HG03139 (cell line): Measurements from ENCODE around the gene CRYM.
A peak's percentile ranks its signal among the peaks of the same experiment; 100 is the strongest.
"Not testable (repeated sequence)": the region's sequence is repeated elsewhere in the genome, so short reads cannot be mapped to it uniquely, and the experiment has no call there.

Experiments used
- ATAC-seq: cut with Tn5 transposase; IDR thresholded peaks from one replicate; pipeline ENCODE4 v1.9.1; 2021; ENCODE audit not compliant: unreplicated experiment

The CRYM gene

GRCh38 chr16:21277927-21278706, at the start of gene CRYM:
Gene CRYM, minus strand, starts transcription at chr16:21278290. Its CDS starts 39 bp downstream, at chr16:21278251.
- no peak for ATAC-seq

GRCh38 chr16:21327046-21327445, 49.0 kb upstream of the CRYM start:
- ATAC-seq, result no peak

DNA sequence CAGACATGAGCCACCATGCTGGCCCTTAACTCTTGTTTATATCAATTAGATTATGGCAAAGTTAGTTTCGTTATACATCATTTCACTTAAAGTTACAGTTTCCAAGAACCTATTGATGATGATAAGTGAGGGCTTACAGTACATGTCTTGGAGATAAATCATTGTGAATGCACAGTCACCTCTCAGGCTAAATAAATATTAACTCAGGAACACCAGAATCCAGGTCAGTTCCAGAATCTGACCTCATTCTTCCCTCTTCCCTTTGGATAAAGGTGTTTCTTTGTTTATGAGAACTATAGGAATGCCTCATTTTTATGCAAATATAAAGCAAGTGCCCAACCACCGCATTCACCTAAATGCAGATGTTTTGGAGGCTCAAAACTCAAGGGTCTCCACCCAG, 48.4 kb upstream of the CRYM start:
- no peak for ATAC-seq

- no peak for ATAC-seq
These were observed 46.2 kb upstream of the CRYM start for GRCh38 chr16:21324267-21324666.

GRCh38 chr16:21322251-21322650, 44.2 kb upstream of the CRYM start:
- not testable (repeated sequence) for ATAC-seq

- ATAC-seq, result no peak
These were observed 43.6 kb upstream of the CRYM start for GRCh38 chr16:21321736-21322135.

DNA sequence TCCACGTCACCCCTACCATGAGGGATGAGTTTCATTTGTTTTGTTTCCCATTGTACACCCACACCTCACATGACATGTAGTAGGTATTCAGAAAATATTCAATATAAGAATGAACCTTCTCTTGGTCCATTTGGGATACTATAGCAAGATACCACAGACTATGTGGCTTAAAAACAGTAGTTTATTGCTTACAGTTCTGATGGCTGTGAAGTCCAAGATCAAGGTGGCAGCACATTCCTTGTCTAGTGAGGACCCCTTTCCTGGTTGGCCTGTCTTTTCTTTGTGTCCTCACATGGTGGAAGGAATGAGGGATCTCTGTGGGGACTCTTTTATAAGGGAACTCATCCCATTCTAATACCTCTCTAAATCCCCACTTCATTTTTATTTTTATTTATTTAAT, 36.2 kb upstream of the CRYM start:
- no peak for ATAC-seq

DNA sequence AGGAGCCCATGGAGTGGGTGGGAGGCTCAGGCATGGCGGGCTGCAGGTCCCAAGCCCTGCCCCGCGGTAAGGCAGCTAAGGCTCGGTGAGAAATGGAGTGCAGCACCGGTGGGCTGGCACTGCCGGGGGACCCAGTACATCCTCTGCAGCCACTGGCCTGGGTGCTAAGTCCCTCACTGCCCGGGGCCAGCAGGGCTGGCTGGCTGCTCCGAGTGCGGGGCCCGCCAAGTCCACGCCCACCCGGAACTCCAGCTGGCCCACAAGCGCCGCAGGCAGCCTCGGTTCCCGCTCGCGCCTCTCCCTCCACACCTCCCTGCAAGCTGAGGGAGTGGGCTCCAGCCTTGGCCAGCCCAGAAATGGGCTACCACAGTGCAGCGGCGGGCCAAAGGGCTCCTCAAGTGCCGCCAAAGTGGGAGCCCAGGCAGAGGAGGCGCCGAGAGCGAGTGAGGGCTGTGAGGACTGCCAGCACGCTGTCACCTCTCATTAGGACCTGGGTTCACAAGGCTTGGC, 34.8 kb upstream of the CRYM start:
- not testable (repeated sequence) for ATAC-seq

GRCh38 chr16:21312046-21312445, 34.0 kb upstream of the CRYM start:
- not testable (repeated sequence) for ATAC-seq

- not testable (repeated sequence) for ATAC-seq
These were observed 28.6 kb upstream of the CRYM start for GRCh38 chr16:21306712-21307111.

DNA sequence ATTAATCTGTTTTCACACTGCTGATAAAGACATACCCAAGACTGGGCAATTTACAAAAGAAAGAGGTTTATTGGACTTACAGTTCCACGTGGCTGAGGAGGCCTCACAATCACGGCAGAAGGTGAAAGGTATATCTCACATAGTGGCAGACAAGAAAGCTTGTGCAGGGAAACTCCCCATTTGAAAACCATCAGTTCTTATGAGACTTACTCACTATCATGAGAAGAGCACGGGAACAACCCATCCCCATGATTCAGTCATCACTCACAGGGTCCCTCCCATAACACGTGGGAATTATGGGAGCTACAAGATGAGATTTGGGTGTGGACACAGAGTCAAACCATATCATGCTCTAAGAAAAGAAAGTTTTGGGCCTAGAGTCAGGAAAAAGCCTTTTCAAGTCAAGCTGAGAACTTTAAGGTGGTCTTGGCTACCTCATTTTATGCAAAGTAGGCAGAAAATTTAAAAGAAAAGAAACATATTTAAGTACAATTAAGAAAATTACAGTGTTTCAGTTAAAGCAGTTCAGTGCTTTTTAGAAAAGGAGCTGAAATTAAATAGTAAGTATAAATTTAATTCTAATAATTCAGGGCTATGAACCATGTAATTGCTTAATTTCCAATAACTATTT, 24.9 kb upstream of the CRYM start:
- no peak for ATAC-seq

GRCh38 chr16:21302454-21302853, 24.4 kb upstream of the CRYM start:
- no peak for ATAC-seq

GRCh38 chr16:21301895-21302291, 23.8 kb upstream of the CRYM start:
- ATAC-seq, result no peak

DNA sequence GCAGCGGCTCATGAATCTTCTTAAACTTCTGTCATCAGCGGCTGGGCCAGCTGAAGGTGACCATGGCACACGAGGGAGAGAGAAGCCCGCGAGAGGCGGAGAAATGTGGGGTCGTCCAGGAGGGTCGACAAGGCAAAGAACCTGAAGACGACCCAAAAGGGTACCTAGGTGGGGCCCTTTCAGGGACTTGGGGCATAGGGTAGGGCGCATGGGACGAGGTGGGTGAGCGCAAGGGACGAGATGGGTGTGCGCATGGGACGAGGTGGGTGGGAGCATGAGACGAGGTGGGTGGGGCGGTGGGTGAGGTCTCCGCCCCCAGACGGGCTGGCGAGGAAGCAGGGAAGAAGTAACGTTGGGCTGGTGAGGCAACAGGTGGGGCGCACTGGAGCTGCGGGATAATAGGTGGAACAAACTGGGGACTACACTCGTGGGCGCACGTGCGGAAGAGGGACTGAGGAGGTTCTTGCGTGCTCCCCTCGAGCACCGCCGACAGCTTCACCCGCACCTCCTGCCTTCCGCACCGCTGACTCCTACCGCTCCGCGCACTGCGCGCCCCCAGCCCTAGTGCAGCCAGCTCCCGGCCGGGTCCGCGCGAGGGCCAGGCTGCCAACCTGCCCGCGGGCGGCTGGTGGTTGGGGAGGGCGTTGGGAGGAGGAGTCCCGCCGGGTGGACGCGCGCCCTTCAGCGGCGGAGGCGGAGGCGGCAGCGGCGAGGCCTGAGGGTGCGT, 23.2 kb upstream of the CRYM start:
- peak; percentile 54 for ATAC-seq

- peak; percentile 48 for ATAC-seq
These were observed 22.4 kb upstream of the CRYM start for GRCh38 chr16:21300309-21301167.

DNA sequence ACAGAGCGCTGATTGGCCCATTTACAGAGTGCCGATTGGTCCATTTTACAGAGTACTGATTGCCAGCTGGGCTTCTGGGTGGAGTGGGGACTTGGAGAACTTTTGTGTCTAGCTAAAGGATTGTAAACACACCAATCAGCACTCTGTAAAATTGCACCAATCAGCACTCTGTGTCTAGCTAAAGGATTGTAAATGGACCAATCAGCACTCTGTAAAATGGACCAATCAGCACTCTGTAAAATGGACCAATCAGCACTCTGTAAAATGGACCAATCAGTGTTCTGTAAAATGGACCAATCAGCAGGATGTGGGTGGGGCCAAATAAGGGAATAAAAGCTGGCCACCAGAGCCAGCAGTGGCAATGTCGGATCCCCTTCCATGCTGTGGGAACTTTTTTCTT, 11.7 kb upstream of the CRYM start:
- ATAC-seq, result not testable (repeated sequence)

DNA sequence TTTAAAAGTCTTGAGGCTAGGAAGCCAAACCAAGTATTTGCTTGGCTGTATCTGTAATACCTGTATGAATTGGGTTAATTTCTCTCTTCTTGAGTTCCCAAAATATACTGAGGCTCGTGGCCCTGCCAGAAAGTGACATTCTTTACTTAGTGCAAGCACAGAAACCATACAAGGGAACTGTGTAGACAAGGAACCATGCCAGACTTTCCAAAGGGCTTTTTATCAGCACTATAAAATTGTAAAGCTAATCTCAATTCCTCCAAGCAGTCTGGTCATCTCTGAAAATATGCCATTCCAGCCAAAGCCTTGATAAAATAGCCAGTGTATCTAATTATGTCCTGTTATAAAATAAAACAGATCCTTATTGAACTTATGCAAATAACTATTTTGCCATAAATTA, 7.2 kb upstream of the CRYM start:
- no peak for ATAC-seq

GRCh38 chr16:21284414-21284813, 6.3 kb upstream of the CRYM start:
- ATAC-seq, result no peak

- ATAC-seq, result no peak
These were observed 5.6 kb upstream of the CRYM start for GRCh38 chr16:21283521-21284289.
